HG02642 (cell line): ENCODE data around the gene CARF.
"Not testable (repeated sequence)": the region's sequence is repeated elsewhere in the genome, so short reads cannot be mapped to it uniquely, and the experiment has no call there.

Source experiments
- ATAC-seq: cut with Tn5 transposase; IDR thresholded peaks from one replicate; pipeline ENCODE4 v1.9.1; 2021; ENCODE audit warnings: mild to moderate bottlenecking; ENCODE audit not compliant: unreplicated experiment, poor library complexity

Gene CARF

GRCh38 chr2:202933139-202933510 lies 21.1 kb downstream of the CARF start:
- no peak for ATAC-seq

GRCh38 chr2:202933958-202934357 lies 21.9 kb downstream of the CARF start:
- ATAC-seq, result no peak

GRCh38 chr2:202934456-202934855 lies 22.4 kb downstream of the CARF start:
- no peak for ATAC-seq

GRCh38 chr2:202938960-202939359 lies 26.9 kb downstream of the CARF start:
- ATAC-seq, result no peak

GRCh38 chr2:202941771-202942170 lies 29.7 kb downstream of the CARF start:
- no peak for ATAC-seq

- ATAC-seq, result no peak
Observed at GRCh38 chr2:202944408-202944807, 32.3 kb downstream of the CARF start.

- ATAC-seq, result no peak
Observed at GRCh38 chr2:202944816-202945215, 32.7 kb downstream of the CARF start.

- ATAC-seq, result no peak
Observed at GRCh38 chr2:202945497-202945896, 33.4 kb downstream of the CARF start.

GRCh38 chr2:202949333-202949732 lies 37.3 kb downstream of the CARF start:
- ATAC-seq, result not testable (repeated sequence)

- ATAC-seq, result no peak
Observed at GRCh38 chr2:202950592-202950991, 38.5 kb downstream of the CARF start.

- ATAC-seq, result no peak
Observed at GRCh38 chr2:202960524-202960923, 48.4 kb downstream of the CARF start.

- no peak for ATAC-seq
Observed at GRCh38 chr2:202963712-202964111, 51.6 kb downstream of the CARF start.

- peak; percentile 85 for ATAC-seq
Observed at GRCh38 chr2:202965810-202966460, 53.9 kb downstream of the CARF start.

- ATAC-seq, result not testable (repeated sequence)
Observed at GRCh38 chr2:202969404-202969803, 57.3 kb downstream of the CARF start.

- ATAC-seq, result no peak
Observed at GRCh38 chr2:202976809-202977208, 64.7 kb downstream of the CARF start.

- ATAC-seq, result no peak
Observed at GRCh38 chr2:202982779-202983491, 70.9 kb downstream of the CARF start.

GRCh38 chr2:202989749-202990148 lies 77.7 kb downstream of the CARF start:
- no peak for ATAC-seq

- ATAC-seq, result no peak
Observed at GRCh38 chr2:202990501-202990900, 78.4 kb downstream of the CARF start.

- ATAC-seq, result not testable (repeated sequence)
Observed at GRCh38 chr2:202997113-202997512, 85.0 kb downstream of the CARF start.

- no peak for ATAC-seq
Observed at GRCh38 chr2:203002054-203002821, 90.2 kb downstream of the CARF start.

GRCh38 chr2:203003716-203004115 lies 91.6 kb downstream of the CARF start:
- ATAC-seq, result no peak
